Endodermal cell (in vitro differentiated cells): ENCODE measurements around the gene ME3. TPM values are rescaled to one million over a fixed set of nuclear protein-coding genes. Genes with fewer than 3 reads are reported as not detected.
"Not testable (repeated sequence)": the region's sequence is repeated elsewhere in the genome, so short reads cannot be mapped to it uniquely, and the experiment has no call there.

Experiments used
- DNase-seq: peaks from one replicate; pipeline ENCODE4 v3.0.0-alpha.2; 2017
- H3K27ac ChIP-seq: 2 replicates; pipeline ENCODE4 v1.5.1; 2013; ENCODE audit warnings: mild to moderate bottlenecking, low read depth, low read length, moderate library complexity
- H3K27me3 ChIP-seq: 2 replicates; pipeline ENCODE4 v1.6.1; 2013; ENCODE audit warnings: mild to moderate bottlenecking, low read length, moderate library complexity; ENCODE audit not compliant: insufficient read depth, control insufficient read depth, poor library complexity, severe bottlenecking
- H3K36me3 ChIP-seq: 2 replicates; pipeline ENCODE4 v1.7.0; 2013; ENCODE audit warnings: mild to moderate bottlenecking, low read length, moderate library complexity; ENCODE audit not compliant: control insufficient read depth, insufficient read depth
- H3K4me1 ChIP-seq: one replicate; pipeline ENCODE4 v1.7.0; 2013; ENCODE audit warnings: low read length; ENCODE audit not compliant: control insufficient read depth, insufficient read depth
- H3K4me3 ChIP-seq: 2 replicates; pipeline ENCODE4 v1.5.1; 2013; ENCODE audit warnings: mild to moderate bottlenecking, low read length, moderate library complexity
- H3K9ac ChIP-seq: 2 replicates; pipeline ENCODE4 v1.6.1; 2013; ENCODE audit warnings: mild to moderate bottlenecking, low read length, moderate library complexity; ENCODE audit not compliant: poor library complexity, severe bottlenecking; ENCODE audit errors: extremely low read depth
- H3K9me3 ChIP-seq: 2 replicates; pipeline ENCODE4 v1.6.1; 2013; ENCODE audit warnings: mild to moderate bottlenecking, low read length, moderate library complexity; ENCODE audit not compliant: control insufficient read depth
- H3K27ac Mint-ChIP-seq: 2 replicates; pipeline ENCODE4 v1.8.0; 2020; ENCODE audit warnings: mixed read lengths
- H3K27me3 Mint-ChIP-seq: 2 replicates; pipeline ENCODE4 v1.8.0; 2021; ENCODE audit warnings: mild to moderate bottlenecking, mixed read lengths; ENCODE audit not compliant: insufficient read depth
- H3K36me3 Mint-ChIP-seq: 2 replicates; pipeline ENCODE4 v1.8.0; 2020; ENCODE audit warnings: low read depth, mixed read lengths
- H3K4me1 Mint-ChIP-seq: 2 replicates; pipeline ENCODE4 v1.8.0; 2020; ENCODE audit warnings: mixed read lengths
- H3K4me3 Mint-ChIP-seq: 2 replicates; pipeline ENCODE4 v1.8.0; 2020; ENCODE audit warnings: mild to moderate bottlenecking, moderate library complexity, mixed read lengths
- H3K9me3 Mint-ChIP-seq: 2 replicates; pipeline ENCODE4 v1.8.0; 2020; ENCODE audit warnings: mild to moderate bottlenecking, mixed read lengths
- CTCF ChIP-seq: fragments of 200-600 bp; sonication (generic); conservative IDR thresholded peaks from 2 replicates; pipeline ENCODE4 v1.5.0; 2021; ENCODE audit warnings: antibody characterized with exemption, mild to moderate bottlenecking
- WGBS, 2 experiments: methylation state at CpG; one replicate each; pipeline versions ENCODE4 v1.1.5 to v1.1.7; 2013; ENCODE audit warnings: missing lambda C conversion rate in 2 of 2, mixed read lengths in 1 of 2; ENCODE audit not compliant: insufficient coverage in 1 of 2, insufficient read length in 1 of 2; 5-methylcytosine and 5-hydroxymethylcytosine counted together
- total RNA-seq, 2 donors: library from RNA; stranded (reverse); fragmentation: NEBNext Ultra II Directional in 1 of 2; extraction: Animal tissue kit (Norgen Biotek cat#: 25700) in 1 of 2; gene quantifications; 2 replicates in 1 of 2; 3 replicates in 1 of 2; pipeline ENCODE4 v1.2.1, GENCODE V29; 2021

Gene ME3
- total RNA-seq, 2 donors from 2014 or later, result 1.2 to 1.3 TPM

GRCh38 chr11:86620891-86621521 is 51.4 kb downstream of the ME3 start:
- Histone ChIP-seq H3K27me3 (no peaks in the 10 kb centered on the region), H3K9ac (no peak overlapping the region), H3K4me3 (no peak overlapping the region), H3K9me3 (no peaks in the 10 kb centered on the region), H3K36me3 (no peaks in the 10 kb centered on the region), H3K27ac (no peak overlapping the region), H3K4me1 (no peaks in the 10 kb centered on the region)
- DNase-seq, result no peak
- H3K27me3 Mint-ChIP-seq, result peaks cover 3% of the 10 kb centered on the region
- H3K4me1 Mint-ChIP-seq, result no peaks in the 10 kb centered on the region
- no peak for TF ChIP-seq CTCF
- WGBS, 2 experiments, result 60 to 92% methylated on average over 1 to 2 of the region's 2 CpGs
- peaks cover 3% of the 10 kb centered on the region for H3K36me3 Mint-ChIP-seq
- H3K27ac Mint-ChIP-seq, result no peak overlapping the region
- H3K9me3 Mint-ChIP-seq, result peaks cover 8% of the 10 kb centered on the region
- no peak overlapping the region for H3K4me3 Mint-ChIP-seq

- not testable (repeated sequence) for H3K4me3 Mint-ChIP-seq, H3K36me3 ChIP-seq, H3K4me1 Mint-ChIP-seq, H3K27ac ChIP-seq, H3K9ac ChIP-seq, DNase-seq, H3K27ac Mint-ChIP-seq, H3K4me1 ChIP-seq, H3K9me3 Mint-ChIP-seq, H3K27me3 Mint-ChIP-seq, H3K9me3 ChIP-seq, H3K36me3 Mint-ChIP-seq, H3K4me3 ChIP-seq, H3K27me3 ChIP-seq
- 94 to 95% methylated on average over 2 to 3 of the region's 3 CpGs for WGBS, 2 experiments
Measured at GRCh38 chr11:86619428-86619827, 53.0 kb downstream of the ME3 start.

GRCh38 chr11:86617502-86617901 is 54.9 kb downstream of the ME3 start:
- Histone ChIP-seq H3K36me3 (no peaks in the 10 kb centered on the region), H3K9ac (no peak overlapping the region), H3K4me1 (no peaks in the 10 kb centered on the region), H3K27ac (no peak overlapping the region), H3K27me3 (no peaks in the 10 kb centered on the region), H3K4me3 (no peak overlapping the region), H3K9me3 (peaks cover 10% of the 10 kb centered on the region)
- Mint-ChIP-seq H3K36me3 (peaks cover 3% of the 10 kb centered on the region), H3K4me3 (no peak overlapping the region), H3K27me3 (no peaks in the 10 kb centered on the region), H3K9me3 (peaks cover 17% of the 10 kb centered on the region), H3K4me1 (no peaks in the 10 kb centered on the region), H3K27ac (no peak overlapping the region)
- TF ChIP-seq CTCF, result no peak
- DNase-seq, result no peak

- Histone ChIP-seq H3K4me3 (no peak overlapping the region), H3K9ac (no peak overlapping the region), H3K27ac (no peak overlapping the region), H3K27me3 (no peaks in the 10 kb centered on the region), H3K9me3 (peaks cover 10% of the 10 kb centered on the region), H3K4me1 (no peaks in the 10 kb centered on the region), H3K36me3 (no peaks in the 10 kb centered on the region)
- no peak overlapping the region for H3K4me3 Mint-ChIP-seq
- no peak overlapping the region for H3K27ac Mint-ChIP-seq
- H3K4me1 Mint-ChIP-seq, result peaks cover 7% of the 10 kb centered on the region
- no peaks in the 10 kb centered on the region for H3K27me3 Mint-ChIP-seq
- TF ChIP-seq CTCF, result no peak
- DNase-seq, result no peak
- peaks cover 19% of the 10 kb centered on the region for H3K9me3 Mint-ChIP-seq
- peaks cover 3% of the 10 kb centered on the region for H3K36me3 Mint-ChIP-seq
Measured at GRCh38 chr11:86615487-86615886, 56.9 kb downstream of the ME3 start.
